ENCODE measurements around the gene GLT1D1.

Gene GLT1D1

GRCh38 chr12:128911861-128912260 lies 58.6 kb downstream of the GLT1D1 start:
- no peak overlapping the region for H3K27ac Mint-ChIP-seq
- H3K4me1 Mint-ChIP-seq = peaks cover 9% of the 10 kb centered on the region
- peaks cover 4% of the 10 kb centered on the region for H3K27me3 Mint-ChIP-seq
- no peaks in the 10 kb centered on the region for H3K9me3 Mint-ChIP-seq
- H3K36me3 Mint-ChIP-seq = no peaks in the 10 kb centered on the region
- H3K4me3 Mint-ChIP-seq = no peak overlapping the region

DNA sequence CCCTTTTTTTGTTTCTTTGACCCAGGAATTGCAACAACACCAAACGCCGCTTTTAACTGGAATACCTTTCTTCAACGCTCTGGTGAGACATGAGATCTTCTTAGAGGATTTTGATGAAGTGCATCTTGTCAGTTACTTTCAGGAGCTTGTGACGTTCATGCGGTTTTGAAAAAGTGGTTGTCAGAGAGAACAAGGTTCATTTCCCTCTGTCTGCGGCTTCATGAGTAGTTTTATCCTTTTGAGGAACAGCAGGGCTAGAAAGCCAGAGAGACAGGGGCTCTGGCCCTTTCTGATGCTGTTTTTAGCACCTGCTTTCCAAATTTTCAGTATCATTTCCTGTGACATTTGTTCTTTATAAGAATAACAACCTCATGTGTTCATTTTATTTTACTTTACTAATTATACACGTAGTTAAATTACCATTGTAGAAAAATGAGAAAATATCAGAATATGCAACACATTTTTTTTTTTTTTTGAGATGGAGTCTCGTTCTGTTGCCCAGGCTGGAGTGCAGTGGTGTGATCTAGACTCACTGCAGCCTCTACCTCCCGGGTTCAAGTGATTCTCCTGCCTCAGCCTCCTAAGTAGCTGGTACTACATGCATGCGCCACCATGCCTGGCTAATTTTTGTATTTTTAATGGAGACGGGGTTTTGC lies 61.8 kb downstream of the GLT1D1 start:
- H3K27ac Mint-ChIP-seq = peak overlapping the region; percentile 21
- no peaks in the 10 kb centered on the region for H3K36me3 Mint-ChIP-seq
- H3K9me3 Mint-ChIP-seq = no peaks in the 10 kb centered on the region
- peaks cover 2% of the 10 kb centered on the region for H3K27me3 Mint-ChIP-seq
- no peak overlapping the region for H3K4me3 Mint-ChIP-seq
- H3K4me1 Mint-ChIP-seq = peaks cover 9% of the 10 kb centered on the region

GRCh38 chr12:128916425-128916824 lies 63.1 kb downstream of the GLT1D1 start:
- no peak overlapping the region for H3K27ac Mint-ChIP-seq
- no peaks in the 10 kb centered on the region for H3K9me3 Mint-ChIP-seq
- peaks cover 2% of the 10 kb centered on the region for H3K27me3 Mint-ChIP-seq
- H3K4me1 Mint-ChIP-seq = peaks cover 9% of the 10 kb centered on the region
- no peaks in the 10 kb centered on the region for H3K36me3 Mint-ChIP-seq
- H3K4me3 Mint-ChIP-seq = no peak overlapping the region

DNA sequence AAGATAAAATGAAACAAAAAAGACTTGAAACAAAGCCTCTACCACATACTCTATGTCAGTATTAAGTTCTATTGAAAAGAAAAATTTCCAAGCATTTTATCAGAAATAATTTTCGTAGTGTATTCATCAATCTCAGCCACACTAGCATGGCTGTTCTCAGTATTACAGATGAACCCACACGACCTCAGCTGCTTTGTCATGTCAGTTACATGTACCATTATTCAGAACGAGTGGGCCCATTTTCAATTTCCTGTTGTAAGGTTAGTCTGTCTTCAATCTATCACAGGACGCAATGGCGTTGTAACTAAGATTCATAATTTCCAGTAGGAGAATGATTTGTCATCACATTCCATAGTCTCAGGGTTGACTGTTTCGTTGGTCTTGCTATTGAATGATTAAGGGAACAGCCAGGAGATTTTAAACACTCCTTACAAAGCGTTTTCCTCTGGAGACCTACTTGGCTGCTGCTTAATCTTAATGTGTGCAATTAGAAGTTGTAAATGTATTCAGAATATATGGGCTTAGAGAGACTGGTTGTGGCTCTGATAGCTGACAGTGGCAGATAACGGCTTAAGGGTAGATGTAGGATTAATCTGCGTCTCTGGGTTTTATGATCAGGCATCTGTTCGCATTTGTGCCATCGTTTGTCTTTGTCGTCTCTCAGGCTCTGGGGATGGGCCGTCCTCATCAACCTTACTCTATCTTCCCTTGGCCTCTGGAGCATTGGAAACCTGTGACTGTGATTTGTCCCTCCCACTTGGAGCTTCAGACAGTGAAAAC lies 65.4 kb downstream of the GLT1D1 start:
- H3K27me3 Mint-ChIP-seq = peaks cover 2% of the 10 kb centered on the region
- no peak overlapping the region for H3K4me3 Mint-ChIP-seq
- no peak overlapping the region for H3K27ac Mint-ChIP-seq
- peaks cover 9% of the 10 kb centered on the region for H3K4me1 Mint-ChIP-seq
- no peaks in the 10 kb centered on the region for H3K36me3 Mint-ChIP-seq
- no peaks in the 10 kb centered on the region for H3K9me3 Mint-ChIP-seq

DNA sequence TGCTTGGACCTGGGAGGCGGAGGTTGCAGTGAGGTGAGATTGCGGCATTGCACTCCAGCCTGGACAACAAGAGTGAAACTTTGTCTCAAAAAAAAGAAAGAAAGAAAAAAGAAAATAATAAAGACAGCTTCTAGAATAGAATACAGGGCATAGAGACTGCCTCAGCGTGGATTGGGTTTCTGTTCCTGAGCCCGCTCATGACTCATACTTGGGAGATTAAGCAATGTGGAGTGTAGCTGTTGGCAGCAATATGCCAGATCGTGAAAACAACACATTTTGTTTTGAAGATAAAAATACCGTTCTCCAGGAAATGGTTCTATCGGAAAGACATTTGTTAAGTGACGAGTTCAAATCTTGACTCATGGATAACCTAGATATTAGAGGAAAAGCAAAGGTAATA lies 67.2 kb downstream of the GLT1D1 start:
- no peak overlapping the region for H3K27ac Mint-ChIP-seq

GRCh38 chr12:128928361-128928760 lies 75.1 kb downstream of the GLT1D1 start:
- Mint-ChIP-seq H3K27ac (no peak overlapping the region), H3K27me3 (no peaks in the 10 kb centered on the region), H3K4me3 (no peak overlapping the region), H3K9me3 (no peaks in the 10 kb centered on the region), H3K4me1 (peaks cover 6% of the 10 kb centered on the region), H3K36me3 (no peaks in the 10 kb centered on the region)

More for the DNA sequence above, 67.2 kb downstream of the GLT1D1 start:
- H3K9me3 Mint-ChIP-seq = no peaks in the 10 kb centered on the region
- no peak overlapping the region for H3K4me3 Mint-ChIP-seq
- H3K36me3 Mint-ChIP-seq = no peaks in the 10 kb centered on the region
- peaks cover 2% of the 10 kb centered on the region for H3K27me3 Mint-ChIP-seq
- peaks cover 9% of the 10 kb centered on the region for H3K4me1 Mint-ChIP-seq

GRCh38 chr12:128929057-128929456 lies 75.8 kb downstream of the GLT1D1 start:
- Mint-ChIP-seq H3K36me3 (no peaks in the 10 kb centered on the region), H3K4me1 (peaks cover 6% of the 10 kb centered on the region), H3K9me3 (no peaks in the 10 kb centered on the region), H3K27me3 (no peaks in the 10 kb centered on the region), H3K27ac (no peak overlapping the region), H3K4me3 (no peak overlapping the region)

DNA sequence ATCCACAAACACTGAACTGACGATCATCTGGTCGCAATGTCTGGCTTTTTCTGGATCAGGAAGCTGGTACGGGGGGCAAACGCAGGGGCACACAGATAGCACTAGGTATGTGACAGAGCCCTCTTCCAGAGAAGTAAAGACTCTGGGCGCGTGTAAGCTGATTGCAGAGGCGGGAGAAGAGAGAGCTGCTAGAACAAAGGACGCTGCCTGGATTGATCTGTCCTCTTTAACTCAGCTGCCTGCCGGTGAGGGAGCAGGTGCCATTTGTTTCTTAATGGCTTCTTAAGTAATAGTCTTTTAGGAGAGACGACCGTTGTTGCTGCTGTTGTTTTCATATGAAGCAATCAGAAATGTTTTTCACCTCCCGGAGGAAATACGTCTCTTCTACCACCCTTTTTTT lies 77.3 kb downstream of the GLT1D1 start:
- no peak overlapping the region for H3K4me3 Mint-ChIP-seq
- H3K4me1 Mint-ChIP-seq = peaks cover 6% of the 10 kb centered on the region
- no peaks in the 10 kb centered on the region for H3K9me3 Mint-ChIP-seq
- H3K27me3 Mint-ChIP-seq = no peaks in the 10 kb centered on the region
- no peaks in the 10 kb centered on the region for H3K36me3 Mint-ChIP-seq
- H3K27ac Mint-ChIP-seq = no peak overlapping the region

- Mint-ChIP-seq H3K4me3 (no peak overlapping the region), H3K4me1 (peaks cover 6% of the 10 kb centered on the region), H3K27me3 (no peaks in the 10 kb centered on the region), H3K36me3 (no peaks in the 10 kb centered on the region), H3K9me3 (no peaks in the 10 kb centered on the region), H3K27ac (no peak overlapping the region)
These were observed 79.2 kb downstream of the GLT1D1 start for GRCh38 chr12:128932521-128932920.

- no peaks in the 10 kb centered on the region for H3K9me3 Mint-ChIP-seq
- no peaks in the 10 kb centered on the region for H3K36me3 Mint-ChIP-seq
- no peaks in the 10 kb centered on the region for H3K27me3 Mint-ChIP-seq
- no peak overlapping the region for H3K27ac Mint-ChIP-seq
- peaks cover 6% of the 10 kb centered on the region for H3K4me1 Mint-ChIP-seq
- no peak overlapping the region for H3K4me3 Mint-ChIP-seq
These were observed 79.8 kb downstream of the GLT1D1 start for GRCh38 chr12:128933039-128933438.

DNA sequence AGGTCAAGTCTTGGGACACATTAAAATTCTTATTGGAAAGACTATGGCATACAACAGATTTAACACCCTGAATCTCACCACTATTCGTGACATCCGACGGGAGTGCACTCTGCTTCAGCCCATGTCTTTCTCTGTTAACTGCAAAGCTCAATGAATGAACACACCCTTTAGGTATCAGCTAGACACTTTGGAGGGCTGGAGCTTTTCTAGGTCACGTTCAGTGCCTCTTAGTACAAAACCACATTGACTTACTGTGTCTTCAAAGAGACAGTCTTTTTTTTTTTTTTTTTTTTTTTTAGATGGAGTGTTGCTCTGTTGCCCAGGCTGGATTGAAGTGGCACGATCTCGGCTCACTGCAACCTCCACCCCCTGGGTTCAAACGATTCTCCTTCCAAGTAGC lies 80.6 kb downstream of the GLT1D1 start:
- no peaks in the 10 kb centered on the region for H3K36me3 Mint-ChIP-seq

DNA sequence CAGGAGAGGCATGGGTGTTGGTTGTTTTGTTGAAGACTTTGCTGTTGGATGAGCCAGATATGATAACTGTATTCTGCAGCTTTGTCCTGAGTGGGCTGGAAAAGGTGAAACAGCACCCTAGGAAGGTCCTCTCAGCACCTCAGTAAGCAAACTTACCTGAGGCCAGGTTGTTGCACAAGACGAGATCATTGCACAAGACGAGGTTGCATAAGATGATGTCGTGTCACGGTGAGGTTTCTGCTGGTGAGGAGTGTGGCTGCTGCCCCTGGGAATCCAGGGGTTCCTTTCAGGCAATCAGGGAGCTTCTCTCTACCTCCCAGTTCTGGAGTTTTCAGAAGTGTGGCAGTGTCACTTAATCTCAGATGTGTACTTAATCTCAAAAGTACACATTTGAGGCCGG lies 85.6 kb downstream of the GLT1D1 start:
- no peak overlapping the region for H3K27ac Mint-ChIP-seq
- no peaks in the 10 kb centered on the region for H3K9me3 Mint-ChIP-seq
- H3K27me3 Mint-ChIP-seq = no peaks in the 10 kb centered on the region
- H3K4me3 Mint-ChIP-seq = no peak overlapping the region
- H3K36me3 Mint-ChIP-seq = no peaks in the 10 kb centered on the region
- H3K4me1 Mint-ChIP-seq = no peaks in the 10 kb centered on the region

More for the DNA sequence above, 80.6 kb downstream of the GLT1D1 start:
- H3K4me3 Mint-ChIP-seq = no peak overlapping the region
- H3K9me3 Mint-ChIP-seq = no peaks in the 10 kb centered on the region
- H3K4me1 Mint-ChIP-seq = peaks cover 6% of the 10 kb centered on the region
- no peak overlapping the region for H3K27ac Mint-ChIP-seq
- no peaks in the 10 kb centered on the region for H3K27me3 Mint-ChIP-seq

DNA sequence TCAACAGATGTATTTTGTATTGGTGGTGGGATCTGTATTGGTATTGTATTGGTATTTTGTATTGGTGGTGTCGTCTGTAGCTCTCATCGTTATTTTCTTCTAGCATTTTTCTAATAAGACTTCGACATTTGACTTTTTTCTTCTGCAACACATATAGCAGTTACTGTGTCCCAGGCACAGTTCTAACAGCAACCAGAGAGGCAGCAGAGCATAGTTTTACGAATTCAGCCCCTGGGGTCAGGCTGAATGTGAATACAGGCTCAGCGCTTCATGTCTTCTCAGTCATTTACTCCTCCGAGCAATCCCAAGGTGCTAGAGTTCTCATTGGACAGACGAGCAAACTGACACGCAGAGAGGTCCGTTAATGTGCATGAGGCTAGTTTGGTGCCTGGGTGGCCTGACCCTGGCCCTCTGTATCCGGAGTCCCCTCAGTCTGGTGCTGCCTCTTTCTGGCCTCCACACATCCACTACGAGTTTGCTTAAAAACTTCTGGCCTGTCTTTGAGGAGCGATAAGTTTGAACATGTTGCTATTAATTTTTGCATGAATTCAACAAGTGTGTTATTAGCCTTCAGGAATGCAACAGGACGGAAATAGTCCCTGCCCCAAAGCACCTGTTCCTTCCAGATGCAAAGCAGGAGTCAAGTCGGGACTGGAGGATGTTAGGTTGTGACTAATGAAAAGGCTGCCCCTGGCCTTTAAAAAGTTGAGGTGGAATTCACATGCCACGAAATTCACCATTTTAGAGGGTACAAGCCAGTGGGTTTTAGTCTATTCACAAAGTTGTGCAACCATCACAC lies 87.0 kb downstream of the GLT1D1 start:
- Mint-ChIP-seq H3K27me3 (no peaks in the 10 kb centered on the region), H3K36me3 (no peaks in the 10 kb centered on the region), H3K27ac (no peak overlapping the region), H3K4me1 (no peaks in the 10 kb centered on the region), H3K9me3 (no peaks in the 10 kb centered on the region), H3K4me3 (no peak overlapping the region)

DNA sequence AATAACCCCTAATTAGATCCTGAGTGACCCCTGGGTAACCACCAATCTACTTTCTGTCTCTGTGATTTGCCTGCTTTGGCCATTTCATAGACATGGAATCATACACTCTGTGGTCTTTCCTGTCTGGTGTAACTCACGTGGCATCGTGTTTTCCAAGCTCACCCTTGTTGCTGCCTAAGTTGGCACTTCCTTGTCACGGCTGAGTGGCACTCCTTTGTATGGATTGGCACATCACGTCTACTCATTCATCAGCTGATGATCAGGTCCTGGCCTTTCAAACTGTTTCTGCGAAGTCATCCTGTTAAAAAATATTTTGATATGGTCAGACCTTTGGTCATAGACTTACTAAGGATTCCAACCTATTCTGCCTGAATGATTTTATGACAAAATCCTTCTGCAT lies 87.7 kb downstream of the GLT1D1 start:
- H3K27ac Mint-ChIP-seq = no peak overlapping the region
- H3K36me3 Mint-ChIP-seq = no peaks in the 10 kb centered on the region
- no peaks in the 10 kb centered on the region for H3K4me1 Mint-ChIP-seq
- H3K9me3 Mint-ChIP-seq = no peaks in the 10 kb centered on the region
- H3K4me3 Mint-ChIP-seq = no peak overlapping the region
- no peaks in the 10 kb centered on the region for H3K27me3 Mint-ChIP-seq

DNA sequence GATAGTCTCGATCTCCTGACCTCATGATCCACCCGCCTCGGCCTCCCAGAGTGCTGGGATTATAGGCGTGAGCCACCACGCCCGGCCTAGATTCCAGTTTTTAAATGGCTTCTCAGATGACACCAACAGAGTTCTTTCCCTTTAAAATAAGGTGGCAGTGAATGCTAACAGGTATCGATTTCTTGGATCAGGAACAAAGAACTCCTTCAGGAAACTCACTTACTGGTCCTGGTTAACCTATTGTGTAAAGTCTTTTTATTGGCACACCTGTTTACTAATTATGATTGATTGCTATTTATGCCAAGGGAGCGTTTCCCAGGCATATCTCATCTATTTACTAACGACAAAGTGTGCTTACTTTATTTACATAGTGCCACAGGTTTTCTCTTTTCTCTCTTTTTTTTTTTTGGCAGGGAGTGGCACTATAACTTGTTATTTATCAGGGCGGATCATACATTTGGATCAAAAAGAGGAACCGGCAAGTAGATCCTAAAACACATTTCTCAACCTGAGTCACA lies 89.7 kb downstream of the GLT1D1 start:
- no peaks in the 10 kb centered on the region for H3K27me3 Mint-ChIP-seq
- H3K36me3 Mint-ChIP-seq = no peaks in the 10 kb centered on the region
- H3K4me3 Mint-ChIP-seq = no peak overlapping the region
- H3K4me1 Mint-ChIP-seq = no peaks in the 10 kb centered on the region
- no peak overlapping the region for H3K27ac Mint-ChIP-seq
- H3K9me3 Mint-ChIP-seq = no peaks in the 10 kb centered on the region

DNA sequence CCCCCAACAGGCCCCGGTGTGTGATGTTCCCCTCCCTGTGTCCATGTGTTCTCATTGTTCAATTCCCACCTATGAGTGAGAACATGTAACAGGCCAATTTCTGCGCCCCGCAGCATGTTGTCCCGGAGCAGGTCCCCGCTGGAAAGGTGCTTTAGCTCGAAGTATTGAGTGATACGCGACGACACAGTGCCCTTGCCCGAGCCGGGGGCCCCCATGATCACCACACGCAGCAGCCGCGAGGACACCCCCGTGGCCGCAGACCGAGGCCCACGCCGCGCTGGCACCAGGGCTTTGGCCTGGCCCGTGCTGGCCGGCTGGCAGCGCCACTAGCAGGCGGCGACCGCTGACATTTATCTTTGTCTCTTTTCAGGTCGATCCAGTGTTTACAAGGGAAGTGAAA lies 91.7 kb downstream of the GLT1D1 start:
- Mint-ChIP-seq H3K36me3 (no peaks in the 10 kb centered on the region), H3K4me3 (no peak overlapping the region), H3K9me3 (no peaks in the 10 kb centered on the region), H3K4me1 (no peaks in the 10 kb centered on the region), H3K27ac (no peak overlapping the region), H3K27me3 (no peaks in the 10 kb centered on the region)
